Transverse colon (tissue), 4 donors: Measurements from ENCODE around the gene CD1E. TPM values are rescaled to one million over a fixed set of nuclear protein-coding genes. Genes with fewer than 3 reads are reported as not detected.

ENCODE experiments used
- DNase-seq: peaks from one replicate; pipeline ENCODE4 v3.0.0-alpha.2; 2019
- H3K27ac ChIP-seq, 4 donors: fragments of 200-600 bp; sonication (generic); 2 replicates each; pipeline ENCODE4 v1.5.1; 2016 to 2018; ENCODE audit warnings: inconsistent platforms in 4 of 4
- H3K27me3 ChIP-seq: fragments of 200-600 bp; sonication (generic); 2 replicates; pipeline ENCODE4 v1.5.1; 2017; ENCODE audit warnings: inconsistent platforms
- H3K36me3 ChIP-seq, 4 donors: fragments of 200-600 bp; sonication (generic); 2 replicates each; pipeline ENCODE4 v1.5.1; 2017 to 2019; ENCODE audit warnings: inconsistent platforms in 4 of 4
- H3K4me1 ChIP-seq, 4 donors: fragments of 200-600 bp; sonication (generic); 2 replicates each; pipeline ENCODE4 v1.5.1; 2017 to 2020; ENCODE audit warnings: inconsistent platforms in 4 of 4
- H3K4me3 ChIP-seq, 4 donors: fragments of 200-600 bp; sonication (generic); 1 replicate in 1 of 4; 2 replicates in 3 of 4; pipeline versions ENCODE4 v1.5.1 to v1.6.1; 2017 to 2019; ENCODE audit warnings: inconsistent platforms in 4 of 4
- H3K9me3 ChIP-seq, 2 donors: fragments of 200-600 bp; sonication (generic); 2 replicates each; pipeline ENCODE4 v1.5.1; 2017 to 2019; ENCODE audit warnings: inconsistent platforms in 2 of 2
- CTCF ChIP-seq, 5 experiments: fragments of 200-600 bp in 3 of 5; fragments of 450-650 bp in 2 of 5; sonication (generic) in 3 of 5; IDR thresholded peaks; 1 replicate in 2 of 5; 2 replicates in 3 of 5; pipeline ENCODE4 v1.5.1; 2016 to 2017; ENCODE audit warnings: antibody characterized with exemption in 5 of 5, inconsistent platforms in 3 of 5, mild to moderate bottlenecking in 2 of 5, moderate library complexity in 1 of 5
- EP300 ChIP-seq: sonication (generic); formaldehyde crosslinking; IDR thresholded peaks from one replicate; pipeline ENCODE4 v1.6.1; 2017; ENCODE audit warnings: antibody characterized with exemption, low read depth
- POLR2A ChIP-seq: fragments of 450-650 bp; IDR thresholded peaks from one replicate; pipeline ENCODE4 v1.6.1; 2016; ENCODE audit warnings: antibody characterized with exemption, mild to moderate bottlenecking, moderate library complexity
- POLR2AphosphoS5 ChIP-seq, 3 donors: sonication (generic); formaldehyde crosslinking; IDR thresholded peaks; one replicate each; pipeline ENCODE4 v1.6.1; 2016; ENCODE audit warnings: antibody characterized with exemption in 3 of 3
- WGBS, 2 donors: methylation state at CpG; one replicate each; pipeline ENCODE4 v1.1.5; 2018; ENCODE audit warnings: low coverage in 1 of 2; 5-methylcytosine and 5-hydroxymethylcytosine counted together
- in situ Hi-C, 4 donors: fragments of 200-750 bp; cut with MboI; loops; one replicate each; pipeline versions ENCODE4 v1.15.0 to v1.15.1; 2017; ENCODE audit warnings: low sequenced_read_pairs in 3 of 4, low pct_ligation_motif_present in 1 of 4, low pct_unique_long_range_greater_than_20kb in 1 of 4
- intact Hi-C: fragments of 100-400 bp; cut with DNase I; formaldehyde crosslinking; loops from one replicate; pipeline ENCODE4 v1.15.1; 2023; ENCODE audit warnings: low total_unique reads
- total RNA-seq, 4 donors: library from RNA; depleted of rRNA; stranded (reverse); fragments of >200 nt; gene quantifications; one replicate each; pipeline ENCODE4 v1.1.0, GENCODE V29; 2016

The CD1E gene
- total RNA-seq, 4 donors from 2014 or later = not detected

GRCh38 chr1:158329733-158330132 lies 24.0 kb upstream of the CD1E start:
- DNase-seq = no peak
- H3K36me3 ChIP-seq = no peaks in the 10 kb centered on the region
- 73% methylated on average over 3 of the region's 3 CpGs; no CpG with 5 or more reads in 1 of the 2 donors for WGBS, 2 donors
- no peaks in the 10 kb centered on the region for H3K27me3 ChIP-seq
- H3K9me3 ChIP-seq = no peaks in the 10 kb centered on the region
- no peak overlapping the region for H3K27ac ChIP-seq
- TF ChIP-seq CTCF (IDR thresholded peaks at IDR 0.05) (no peak), POLR2A (no peak), EP300 (no peak), POLR2AphosphoS5 (IDR thresholded peaks at IDR 0.05) (no peak)
- H3K4me1 ChIP-seq = no peaks in the 10 kb centered on the region
- in situ Hi-C loops = no loop called here
- H3K4me3 ChIP-seq = no peak overlapping the region
- intact Hi-C loops = no loop called here

GRCh38 chr1:158330391-158331105 lies 23.1 kb upstream of the CD1E start:
- no peak overlapping the region for H3K27ac ChIP-seq
- no peaks in the 10 kb centered on the region for H3K36me3 ChIP-seq
- WGBS, 2 donors = 80% methylated on average over 5 to 11 of the region's 11 CpGs
- TF ChIP-seq EP300 = no peak
- TF ChIP-seq POLR2A = no peak
- no peak for TF ChIP-seq POLR2AphosphoS5 (IDR thresholded peaks at IDR 0.05)
- no peak for TF ChIP-seq CTCF (IDR thresholded peaks at IDR 0.05)
- no peaks in the 10 kb centered on the region for H3K4me1 ChIP-seq
- H3K9me3 ChIP-seq = no peaks in the 10 kb centered on the region
- no peaks in the 10 kb centered on the region for H3K27me3 ChIP-seq
- in situ Hi-C loops (no loop called here), intact Hi-C loops (no loop called here)
- no peak for DNase-seq
- H3K4me3 ChIP-seq = no peak overlapping the region

GRCh38 chr1:158331106-158331425 lies 22.6 kb upstream of the CD1E start:
- no peak for DNase-seq
- intact Hi-C loops (no loop called here), in situ Hi-C loops (no loop called here)
- H3K4me3 ChIP-seq = no peak overlapping the region
- H3K9me3 ChIP-seq = no peaks in the 10 kb centered on the region
- H3K4me1 ChIP-seq = no peaks in the 10 kb centered on the region
- H3K27ac ChIP-seq = no peak overlapping the region
- H3K27me3 ChIP-seq = no peaks in the 10 kb centered on the region
- TF ChIP-seq POLR2AphosphoS5 (IDR thresholded peaks at IDR 0.05) (no peak), EP300 (no peak), POLR2A (no peak), CTCF (IDR thresholded peaks at IDR 0.05) (no peak)
- 76 to 80% methylated on average over 1 of the region's 1 CpG for WGBS, 2 donors
- H3K36me3 ChIP-seq = no peaks in the 10 kb centered on the region

- Histone ChIP-seq H3K27ac (no peak within 1 kb of the TSS), H3K9me3 (no peaks in the 10 kb centered on the region), H3K36me3 (no peaks in the 10 kb centered on the region), H3K4me3 (no peak within 1 kb of the TSS), H3K27me3 (no peaks in the 10 kb centered on the region), H3K4me1 (no peaks in the 10 kb centered on the region)
- no peak for DNase-seq
- TF ChIP-seq CTCF (IDR thresholded peaks at IDR 0.05) = no peak
- no peak for TF ChIP-seq POLR2A
- no peak for TF ChIP-seq POLR2AphosphoS5 (IDR thresholded peaks at IDR 0.05)
- no peak for TF ChIP-seq EP300
- intact Hi-C loops (no loop called here), in situ Hi-C loops (no loop called here)
- 83 to 91% methylated on average over 2 of the region's 2 CpGs for WGBS, 2 donors
These were observed 22.1 kb upstream of the CD1E start, which contains the start of gene CD1B for GRCh38 chr1:158331481-158332150. CD1B (minus strand) TSS chr1:158331531; CDS start chr1:158331423, 108 bp downstream.
